WI38 (cell line): ENCODE data around the gene OLFML2A.

Experiments
- H3K4me3 ChIP-seq: 2 replicates; pipeline ENCODE4 v1.5.1; 2011; ENCODE audit warnings: low read depth, mild to moderate bottlenecking, control low read depth, low read length
- CTCF ChIP-seq: IDR thresholded peaks from 2 replicates; pipeline ENCODE4 v1.5.1; 2012; ENCODE audit warnings: low read depth, mild to moderate bottlenecking, control low read depth, low read length

Gene OLFML2A

DNA sequence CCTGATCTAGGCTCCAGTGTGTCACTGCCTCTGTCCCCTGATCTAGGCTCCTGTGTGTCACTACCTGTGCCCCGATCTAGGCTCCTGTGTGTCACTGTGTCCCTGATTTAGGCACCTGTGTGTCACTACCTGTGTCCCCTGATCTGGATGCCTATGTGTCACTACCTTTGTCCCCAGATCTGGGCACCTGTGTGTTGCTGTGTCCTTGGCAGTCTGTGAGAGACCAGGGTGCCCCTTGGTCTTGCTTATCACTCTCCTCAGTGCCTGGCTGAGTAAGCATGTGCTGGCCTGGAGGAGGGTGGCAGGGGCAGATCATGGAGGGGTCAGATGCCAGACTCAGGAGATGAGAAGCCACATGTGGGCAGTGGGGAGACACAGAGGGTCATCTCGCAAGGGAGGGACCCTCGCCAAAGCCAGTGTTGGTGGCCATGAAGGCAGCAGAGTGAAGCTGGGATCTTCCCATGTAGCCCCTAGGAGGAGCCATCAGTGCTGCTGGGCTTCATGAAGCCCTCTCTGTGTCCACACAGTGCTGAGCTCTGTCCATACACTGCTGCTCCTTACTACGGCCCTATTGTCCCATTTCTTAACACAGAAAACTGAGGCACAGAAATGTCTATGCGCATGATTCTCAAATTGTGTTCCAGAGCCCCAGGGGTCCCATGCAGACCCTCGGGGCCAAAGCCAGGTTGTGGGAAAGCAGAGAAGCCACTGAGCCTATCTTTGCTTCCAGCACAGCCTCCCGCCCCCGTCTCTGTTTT lies 15.5 kb downstream of the OLFML2A start:
- TF ChIP-seq CTCF, result no peak
- H3K4me3 ChIP-seq, result no peak overlapping the region

GRCh38 chr9:124793015-124793541 lies 16.1 kb downstream of the OLFML2A start:
- no peak for TF ChIP-seq CTCF
- H3K4me3 ChIP-seq, result no peak overlapping the region

DNA sequence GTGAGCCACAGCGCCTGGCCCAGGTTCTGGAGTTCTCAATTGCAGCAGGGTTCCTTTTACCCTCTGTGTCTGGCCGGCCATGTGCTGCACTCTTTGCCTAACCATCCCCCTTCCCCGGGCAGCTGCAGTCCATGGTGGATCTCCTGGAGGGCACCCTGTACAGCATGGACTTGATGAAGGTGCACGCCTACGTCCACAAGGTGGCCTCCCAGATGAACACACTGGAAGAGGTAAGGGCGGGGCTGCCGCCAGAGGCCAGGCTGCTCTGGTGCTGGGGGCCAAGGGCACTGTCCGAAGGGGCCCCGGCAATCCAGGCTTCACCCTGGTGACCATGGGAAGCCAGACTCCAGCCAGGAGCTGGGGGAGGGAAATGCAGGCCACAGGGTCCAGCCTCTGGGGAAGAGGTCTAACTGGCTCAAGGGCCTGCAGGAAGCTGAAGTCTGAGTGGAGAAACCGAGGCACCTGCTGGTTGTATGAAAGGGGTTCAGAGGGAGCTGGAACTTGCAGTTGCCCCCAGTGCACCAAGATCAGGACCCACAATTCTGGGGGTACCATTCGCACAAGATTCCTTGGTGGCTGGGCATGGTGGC lies 18.1 kb downstream of the OLFML2A start:
- H3K4me3 ChIP-seq, result no peak overlapping the region
- TF ChIP-seq CTCF, result no peak

DNA sequence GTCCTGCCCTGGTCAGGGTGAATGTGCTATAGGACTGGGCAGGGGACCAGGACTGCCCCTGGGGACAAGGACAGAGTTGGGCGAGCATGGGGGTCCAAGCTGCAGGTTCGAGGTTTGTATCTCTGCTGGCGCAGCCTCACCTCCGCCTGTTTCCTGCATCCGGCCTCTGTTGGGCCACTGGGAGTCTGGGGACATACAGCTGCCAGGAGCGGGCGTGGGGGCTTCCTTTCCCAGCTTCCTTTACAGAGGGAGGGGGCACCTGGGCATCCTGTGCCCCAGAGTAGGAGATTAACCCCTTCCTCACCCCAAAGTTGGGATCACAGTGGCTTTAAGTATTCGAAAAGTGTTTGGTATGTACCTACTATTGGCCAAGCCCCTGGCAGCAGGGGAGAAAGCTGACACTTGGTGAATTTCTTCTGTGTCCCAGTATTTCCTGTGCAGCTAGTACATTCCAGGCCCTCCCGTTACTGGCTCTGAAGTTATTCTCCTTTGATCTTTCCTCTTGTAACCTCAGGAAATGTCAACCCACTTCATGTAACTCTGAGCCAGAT lies 19.0 kb downstream of the OLFML2A start:
- H3K4me3 ChIP-seq, result no peak overlapping the region
- TF ChIP-seq CTCF, result no peak

DNA sequence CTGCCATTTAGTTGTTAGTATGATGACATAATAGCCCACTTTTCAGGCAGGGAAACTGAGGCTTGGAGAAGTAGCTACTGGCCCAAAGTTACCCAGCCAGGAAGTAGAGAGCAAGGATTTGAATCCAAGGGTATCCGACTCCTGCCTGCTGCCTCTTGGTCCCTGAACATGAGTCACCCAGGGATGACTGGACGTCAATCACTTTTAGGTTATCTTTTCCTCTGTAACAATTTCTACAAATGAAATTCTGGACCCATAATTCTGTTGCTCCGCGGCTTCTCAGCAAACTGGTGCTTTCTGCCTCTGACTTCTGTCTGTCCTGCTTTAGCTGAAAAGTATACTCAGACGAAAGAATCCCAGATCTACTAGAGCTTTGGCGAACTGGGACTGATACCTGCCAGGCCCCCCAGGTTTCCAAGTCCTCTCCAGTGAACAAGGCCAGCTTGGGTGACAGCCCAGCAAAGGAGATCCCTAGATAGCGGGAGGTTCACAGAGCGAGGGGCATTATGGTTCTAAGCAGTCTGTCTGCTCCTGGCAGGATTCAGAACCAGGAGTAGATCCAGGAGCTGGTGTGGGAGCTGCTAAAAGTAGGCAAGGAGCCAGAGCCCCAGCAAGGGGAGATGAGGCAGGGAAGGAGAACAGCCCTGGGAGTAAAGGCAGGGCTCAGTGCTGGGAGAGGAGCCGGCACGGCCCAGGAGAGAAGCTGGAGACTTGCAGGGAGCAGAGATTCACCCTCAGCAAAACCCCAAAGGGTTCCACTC lies 20.6 kb downstream of the OLFML2A start:
- H3K4me3 ChIP-seq, result no peak overlapping the region
- TF ChIP-seq CTCF, result no peak

DNA sequence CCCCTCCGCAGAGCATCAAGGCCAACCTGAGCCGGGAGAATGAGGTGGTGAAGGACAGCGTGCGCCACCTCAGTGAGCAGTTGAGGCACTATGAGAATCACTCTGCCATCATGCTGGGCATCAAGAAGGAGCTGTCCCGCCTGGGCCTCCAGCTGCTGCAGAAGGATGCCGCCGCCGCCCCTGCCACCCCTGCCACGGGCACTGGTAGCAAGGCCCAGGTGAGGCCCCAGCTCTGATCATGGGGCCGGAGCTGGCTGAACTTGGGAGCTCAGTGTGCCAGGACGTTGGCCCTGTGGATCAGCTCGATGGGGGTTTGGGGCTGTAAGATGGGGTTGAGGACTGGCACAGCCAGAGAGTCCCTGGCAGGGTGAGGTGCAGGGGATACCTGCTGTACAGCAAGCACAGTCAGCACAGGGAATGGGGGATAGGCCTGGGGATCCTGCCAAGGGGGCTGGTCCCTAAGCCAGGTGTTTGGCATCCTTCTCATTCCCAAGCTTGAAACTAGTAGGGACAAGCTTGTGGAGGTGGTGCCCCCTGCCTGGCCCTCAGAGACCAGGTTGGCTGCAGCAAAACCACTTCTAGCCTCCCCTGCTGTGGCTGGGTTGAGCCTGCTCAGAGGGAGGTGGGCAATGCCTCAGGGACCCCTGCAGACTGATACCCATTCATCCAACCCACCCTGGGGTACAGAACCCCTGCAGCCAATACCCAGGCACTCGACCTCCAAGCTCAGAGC lies 22.5 kb downstream of the OLFML2A start:
- H3K4me3 ChIP-seq, result no peak overlapping the region
- no peak for TF ChIP-seq CTCF
